ENCODE results near the gene GABRG3.

Gene GABRG3

GRCh38 chr15:27250223-27250622, 279.2 kb downstream of the GABRG3 start:
- DNase-seq = no peak

- DNase-seq = peak; percentile 1
Measured at GRCh38 chr15:27254055-27254454, 283.1 kb downstream of the GABRG3 start.

GRCh38 chr15:27254801-27255200, 283.8 kb downstream of the GABRG3 start:
- no peak for DNase-seq

GRCh38 chr15:27256446-27256845, 285.5 kb downstream of the GABRG3 start:
- DNase-seq = no peak

- no peak for DNase-seq
Measured at GRCh38 chr15:27258287-27258686, 287.3 kb downstream of the GABRG3 start.

- DNase-seq = no peak
Measured at GRCh38 chr15:27260523-27260922, 289.5 kb downstream of the GABRG3 start.

- no peak for DNase-seq
Measured at GRCh38 chr15:27268923-27269322, 297.9 kb downstream of the GABRG3 start.

GRCh38 chr15:27271258-27271657, 300.3 kb downstream of the GABRG3 start:
- no peak for DNase-seq

GRCh38 chr15:27272427-27272826, 301.4 kb downstream of the GABRG3 start:
- no peak for DNase-seq

- no peak for DNase-seq
Measured at GRCh38 chr15:27273506-27273905, 302.5 kb downstream of the GABRG3 start.

GRCh38 chr15:27278761-27279160, 307.8 kb downstream of the GABRG3 start:
- no peak for DNase-seq

- DNase-seq = no peak
Measured at GRCh38 chr15:27292641-27293040, 321.7 kb downstream of the GABRG3 start.

GRCh38 chr15:27293607-27294006, 322.6 kb downstream of the GABRG3 start:
- DNase-seq = no peak

- DNase-seq = no peak
Measured at GRCh38 chr15:27317736-27318135, 346.8 kb downstream of the GABRG3 start.

GRCh38 chr15:27323801-27324200, 352.8 kb downstream of the GABRG3 start:
- no peak for DNase-seq

GRCh38 chr15:27324886-27325615, 354.1 kb downstream of the GABRG3 start:
- DNase-seq = no peak

GRCh38 chr15:27327467-27328025, 356.6 kb downstream of the GABRG3 start:
- no peak for DNase-seq

- DNase-seq = no peak
Measured at GRCh38 chr15:27328186-27328585, 357.2 kb downstream of the GABRG3 start.

- DNase-seq = no peak
Measured at GRCh38 chr15:27328608-27329007, 357.6 kb downstream of the GABRG3 start.

- DNase-seq = no peak
Measured at GRCh38 chr15:27330326-27330725, 359.3 kb downstream of the GABRG3 start.

GRCh38 chr15:27336676-27337075, 365.7 kb downstream of the GABRG3 start:
- peak; percentile 70 for DNase-seq

- DNase-seq = no peak
Measured at GRCh38 chr15:27339138-27339537, 368.2 kb downstream of the GABRG3 start.

- no peak for DNase-seq
Measured at GRCh38 chr15:27341780-27342343, 370.9 kb downstream of the GABRG3 start.

- no peak for DNase-seq
Measured at GRCh38 chr15:27342991-27343390, 372.0 kb downstream of the GABRG3 start.
